Measurements from ENCODE around the gene HTATSF1. TPM values are rescaled to one million over a fixed set of nuclear protein-coding genes. Genes with fewer than 3 reads are reported as not detected.

Gene HTATSF1
- total RNA-seq, 1 donor from 2014 or later, result 38.4 TPM

GRCh38 chrX:136496764-136497555 lies 432 bp upstream of the HTATSF1 start:
- DNase-seq (ENCODE audit: low read depth) (peak; percentile 62), FAIRE-seq (no peak)
- TF ChIP-seq CTCF (IDR thresholded peaks at IDR 0.05; ENCODE audit: insufficient read depth, low read length, severe bottlenecking), result no peak
- peak overlapping the region; percentile 62 for H3K4me3 ChIP-seq (ENCODE audit: low read depth, low read length)
- no peaks in the 10 kb centered on the region for H3K36me3 ChIP-seq (ENCODE audit: control insufficient read depth, insufficient read depth, low read length)
- H3K27me3 ChIP-seq (ENCODE audit: control insufficient read depth, insufficient read depth, low read length), result no peaks in the 10 kb centered on the region

- no peak for FAIRE-seq
- Histone ChIP-seq H3K36me3 (ENCODE audit: control insufficient read depth, insufficient read depth, low read length) (no peaks in the 10 kb centered on the region), H3K4me3 (ENCODE audit: low read depth, low read length) (no peak overlapping the region), H3K27me3 (ENCODE audit: control insufficient read depth, insufficient read depth, low read length) (peaks cover 2% of the 10 kb centered on the region)
- DNase-seq (ENCODE audit: low read depth), result no peak
- no peak for TF ChIP-seq CTCF (IDR thresholded peaks at IDR 0.05; ENCODE audit: insufficient read depth, low read length, severe bottlenecking)
Measured at GRCh38 chrX:136519069-136519468, 21.7 kb downstream of the HTATSF1 start.

- H3K27me3 ChIP-seq (ENCODE audit: control insufficient read depth, insufficient read depth, low read length), result no peaks in the 10 kb centered on the region
- no peak for FAIRE-seq
- H3K36me3 ChIP-seq (ENCODE audit: control insufficient read depth, insufficient read depth, low read length), result no peaks in the 10 kb centered on the region
- no peak overlapping the region for H3K4me3 ChIP-seq (ENCODE audit: low read depth, low read length)
- no peak for TF ChIP-seq CTCF (IDR thresholded peaks at IDR 0.05; ENCODE audit: insufficient read depth, low read length, severe bottlenecking)
- DNase-seq (ENCODE audit: low read depth), result no peak
Measured at GRCh38 chrX:136523770-136524169, 26.4 kb downstream of the HTATSF1 start.

GRCh38 chrX:136525738-136526606 lies 28.6 kb downstream of the HTATSF1 start:
- Histone ChIP-seq H3K27me3 (ENCODE audit: control insufficient read depth, insufficient read depth, low read length) (no peaks in the 10 kb centered on the region), H3K36me3 (ENCODE audit: control insufficient read depth, insufficient read depth, low read length) (no peaks in the 10 kb centered on the region), H3K4me3 (ENCODE audit: low read depth, low read length) (no peak overlapping the region)
- peak; percentile 91 for FAIRE-seq
- TF ChIP-seq CTCF (IDR thresholded peaks at IDR 0.05; ENCODE audit: insufficient read depth, low read length, severe bottlenecking), result no peak
- peak; percentile 74 for DNase-seq (ENCODE audit: low read depth)

GRCh38 chrX:136528645-136529315 lies 31.4 kb downstream of the HTATSF1 start:
- Histone ChIP-seq H3K4me3 (ENCODE audit: low read depth, low read length) (no peak overlapping the region), H3K36me3 (ENCODE audit: control insufficient read depth, insufficient read depth, low read length) (no peaks in the 10 kb centered on the region), H3K27me3 (ENCODE audit: control insufficient read depth, insufficient read depth, low read length) (no peaks in the 10 kb centered on the region)
- FAIRE-seq (no peak), DNase-seq (ENCODE audit: low read depth) (peak; percentile 20)
- no peak for TF ChIP-seq CTCF (IDR thresholded peaks at IDR 0.05; ENCODE audit: insufficient read depth, low read length, severe bottlenecking)

Data from bronchial epithelial cell (primary cell).